SK-N-SH (cell line): Measurements from ENCODE around the gene PCDHA2. TPM values are rescaled to one million over a fixed set of nuclear protein-coding genes. Genes with fewer than 3 reads are reported as not detected.
A peak's percentile ranks its signal among the peaks of the same experiment; 100 is the strongest.

Experiments used
- CTCF ChIA-PET: fragments of 300-600, 350-600 bp; formaldehyde crosslinking; extraction: SDS; loops from one replicate; lab custom pipeline; 2021; lab: Yijun Ruan, JAX
- POLR2A ChIA-PET: fragments of 350-600 bp; sonication (Branson Sonifier 250); formaldehyde crosslinking; extraction: SDS; loops from one replicate; lab custom pipeline; 2020; ENCODE audit warnings: antibody characterized with exemption, inconsistent platforms; lab: Yijun Ruan, JAX
- DNase-seq: peaks from one replicate; pipeline ENCODE4 v3.0.0; 2012
- H2AFZ ChIP-seq: fragments of 200-600 bp; sonication (generic); 2 replicates; pipeline ENCODE4 v1.8.1; 2016; ENCODE audit warnings: antibody characterized with exemption, mild to moderate bottlenecking, low read depth
- H3F3A ChIP-seq: fragments of 200-600 bp; sonication (generic); replicated peaks from 2 replicates; pipeline ENCODE3; 2016; ENCODE audit warnings: antibody characterized with exemption, mild to moderate bottlenecking; ENCODE audit not compliant: insufficient read depth
- H3K27ac ChIP-seq, 2 experiments: fragments of 200-500 bp in 1 of 2; fragments of 200-600 bp in 1 of 2; sonication (Bioruptor generic) in 1 of 2; sonication (generic), shearing (Covaris generic) in 1 of 2; 2 replicates each; pipeline versions ENCODE4 v1.5.1 to v1.6.1; 2014 to 2016; ENCODE audit warnings: low read depth in 2 of 2, inconsistent platforms in 1 of 2, low read length in 1 of 2, mild to moderate bottlenecking in 1 of 2, mixed read lengths in 1 of 2
- H3K27me3 ChIP-seq: fragments of 200-600 bp; sonication (generic), shearing (Covaris generic); 2 replicates; pipeline ENCODE4 v1.6.1; 2016; ENCODE audit warnings: mixed run types; ENCODE audit not compliant: insufficient read depth
- H3K36me3 ChIP-seq, 2 experiments: fragments of 200-500 bp in 1 of 2; fragments of 200-600 bp in 1 of 2; sonication (Bioruptor generic) in 1 of 2; sonication (generic) in 1 of 2; replicated peaks in 1 of 2; 2 replicates each; pipeline versions ENCODE3 to v1.5.1; 2014 to 2016; ENCODE audit warnings: low read length in 1 of 2, mild to moderate bottlenecking in 1 of 2; ENCODE audit not compliant: insufficient read depth in 2 of 2, control insufficient read depth in 1 of 2
- H3K4me1 ChIP-seq, 2 experiments: fragments of 200-500 bp in 1 of 2; fragments of 200-600 bp in 1 of 2; sonication (Bioruptor generic) in 1 of 2; sonication (generic), shearing (Covaris generic) in 1 of 2; 2 replicates each; pipeline versions ENCODE4 v1.5.1 to v1.6.1; 2014 to 2016; ENCODE audit warnings: low read depth in 1 of 2, low read length in 1 of 2, mixed run types in 1 of 2; ENCODE audit not compliant: insufficient read depth in 2 of 2, control insufficient read depth in 1 of 2
- H3K4me2 ChIP-seq: fragments of 200-600 bp; sonication (generic), shearing (Covaris generic); 2 replicates; pipeline ENCODE4 v1.6.1; 2017; ENCODE audit warnings: mixed run types
- H3K4me3 ChIP-seq, 2 experiments: fragments of 200-500 bp in 1 of 2; fragments of 200-600 bp in 1 of 2; sonication (Bioruptor generic) in 1 of 2; sonication (generic), shearing (Covaris generic) in 1 of 2; 2 replicates each; pipeline versions ENCODE4 v1.5.1 to v1.8.1; 2014 to 2016; ENCODE audit warnings: low read depth in 2 of 2, inconsistent platforms in 1 of 2, low read length in 1 of 2, mild to moderate bottlenecking in 1 of 2, mixed read lengths in 1 of 2, moderate library complexity in 1 of 2
- H3K79me2 ChIP-seq: fragments of 200-600 bp; sonication (generic); 2 replicates; pipeline ENCODE4 v1.8.1; 2017; ENCODE audit warnings: mild to moderate bottlenecking; ENCODE audit not compliant: insufficient read depth
- H3K9ac ChIP-seq: fragments of 200-600 bp; sonication (generic); 2 replicates; pipeline ENCODE4 v1.6.1; 2017; ENCODE audit warnings: mixed run types
- H3K9me2 ChIP-seq: fragments of 200-600 bp; sonication (generic); 2 replicates; pipeline ENCODE4 v1.6.1; 2017; ENCODE audit warnings: mixed run types
- H3K9me3 ChIP-seq: fragments of 200-600 bp; sonication (generic); 2 replicates; pipeline ENCODE4 v1.6.1; 2017; ENCODE audit warnings: mixed run types, mild to moderate bottlenecking, moderate library complexity
- H4K20me1 ChIP-seq: fragments of 200-600 bp; sonication (generic); 2 replicates; pipeline ENCODE4 v1.6.1; 2017; ENCODE audit warnings: mild to moderate bottlenecking, mixed run types; ENCODE audit not compliant: insufficient read depth
- EP300 ChIP-seq, 2 experiments: IDR thresholded peaks; 2 replicates each; pipeline versions ENCODE4 v1.4.0 to v1.6.1; 2012; ENCODE audit warnings: borderline replicate concordance in 1 of 2, low read depth in 1 of 2, low read length in 1 of 2
- FOXJ3 ChIP-seq: sonication (generic); formaldehyde crosslinking; IDR thresholded peaks from 2 replicates; pipeline ENCODE4 v1.5.1; 2020; ENCODE audit warnings: mild to moderate bottlenecking, missing genetic modification reagents
- GABPA ChIP-seq: IDR thresholded peaks from 2 replicates; pipeline ENCODE4 v1.4.0; 2012; ENCODE audit warnings: low read depth, mild to moderate bottlenecking
- JUND ChIP-seq: IDR thresholded peaks from 2 replicates; pipeline ENCODE4 v1.4.0; 2012
- MAX ChIP-seq: IDR thresholded peaks from 2 replicates; pipeline ENCODE4 v1.4.0; 2012; ENCODE audit warnings: low read depth
- MEF2A ChIP-seq: IDR thresholded peaks from 2 replicates; pipeline ENCODE4 v1.4.0; 2012; ENCODE audit warnings: low read depth, borderline replicate concordance
- MXI1 ChIP-seq: IDR thresholded peaks from 2 replicates; pipeline ENCODE4 v1.6.1; 2012; ENCODE audit warnings: mild to moderate bottlenecking, low read depth, low read length, improper control_type of control experiment
- NFIC ChIP-seq: IDR thresholded peaks from 2 replicates; pipeline ENCODE4 v1.4.0; 2012; ENCODE audit warnings: borderline replicate concordance
- POLR2AphosphoS5 ChIP-seq: IDR thresholded peaks from 2 replicates; pipeline ENCODE4 v1.6.1; 2012; ENCODE audit warnings: low read depth, low read length
- RAD21 ChIP-seq: IDR thresholded peaks from 2 replicates; pipeline ENCODE4 v1.6.1; 2012; ENCODE audit warnings: mild to moderate bottlenecking, low read length
- RCOR1 ChIP-seq: fragments of 150-350 bp; IDR thresholded peaks from 2 replicates; pipeline ENCODE4 v1.6.1; 2017; ENCODE audit warnings: antibody characterized with exemption, low read length
- REST ChIP-seq: IDR thresholded peaks from 2 replicates; pipeline ENCODE4 v1.6.1; 2012; ENCODE audit warnings: mild to moderate bottlenecking, low read depth, low read length, moderate library complexity
- RFX5 ChIP-seq: IDR thresholded peaks from 2 replicates; pipeline ENCODE4 v1.6.1; 2012; ENCODE audit warnings: mild to moderate bottlenecking, improper control_type of control experiment, low read length
- TAF1 ChIP-seq: IDR thresholded peaks from 2 replicates; pipeline ENCODE4 v1.6.1; 2012; ENCODE audit warnings: low read depth, mild to moderate bottlenecking, low read length, moderate library complexity, borderline replicate concordance
- TCF12 ChIP-seq: IDR thresholded peaks from 2 replicates; pipeline ENCODE4 v1.4.0; 2012
- TEAD4 ChIP-seq: IDR thresholded peaks from 2 replicates; pipeline ENCODE4 v1.4.0; 2012; ENCODE audit warnings: mild to moderate bottlenecking, borderline replicate concordance; ENCODE audit not compliant: insufficient read depth
- USF2 ChIP-seq: fragments of 150-350 bp; IDR thresholded peaks from 2 replicates; pipeline ENCODE4 v1.6.1; 2017; ENCODE audit warnings: antibody characterized with exemption, low read length, low read depth, borderline replicate concordance
- WGBS: methylation state at CpG from one replicate; pipeline ENCODE4 v1.1.6; 2017; ENCODE audit warnings: low lambda C conversion rate; 5-methylcytosine and 5-hydroxymethylcytosine counted together
- polyA plus RNA-seq, 3 experiments: library from polyadenylated mRNA; depleted of rRNA; stranded (reverse); fragments of >200 nt; gene quantifications; 2 replicates each; pipeline ENCODE4 v1.2.3, GENCODE V29; 2012
- TF ChIP-seq, protein P1 (sequence below): IDR thresholded peaks from 2 replicates; pipeline ENCODE4; 2012

The PCDHA2 gene
- polyA plus RNA-seq, 1 of the 3 experiments (the other 2 are of a cell fraction): not detected

DNA sequence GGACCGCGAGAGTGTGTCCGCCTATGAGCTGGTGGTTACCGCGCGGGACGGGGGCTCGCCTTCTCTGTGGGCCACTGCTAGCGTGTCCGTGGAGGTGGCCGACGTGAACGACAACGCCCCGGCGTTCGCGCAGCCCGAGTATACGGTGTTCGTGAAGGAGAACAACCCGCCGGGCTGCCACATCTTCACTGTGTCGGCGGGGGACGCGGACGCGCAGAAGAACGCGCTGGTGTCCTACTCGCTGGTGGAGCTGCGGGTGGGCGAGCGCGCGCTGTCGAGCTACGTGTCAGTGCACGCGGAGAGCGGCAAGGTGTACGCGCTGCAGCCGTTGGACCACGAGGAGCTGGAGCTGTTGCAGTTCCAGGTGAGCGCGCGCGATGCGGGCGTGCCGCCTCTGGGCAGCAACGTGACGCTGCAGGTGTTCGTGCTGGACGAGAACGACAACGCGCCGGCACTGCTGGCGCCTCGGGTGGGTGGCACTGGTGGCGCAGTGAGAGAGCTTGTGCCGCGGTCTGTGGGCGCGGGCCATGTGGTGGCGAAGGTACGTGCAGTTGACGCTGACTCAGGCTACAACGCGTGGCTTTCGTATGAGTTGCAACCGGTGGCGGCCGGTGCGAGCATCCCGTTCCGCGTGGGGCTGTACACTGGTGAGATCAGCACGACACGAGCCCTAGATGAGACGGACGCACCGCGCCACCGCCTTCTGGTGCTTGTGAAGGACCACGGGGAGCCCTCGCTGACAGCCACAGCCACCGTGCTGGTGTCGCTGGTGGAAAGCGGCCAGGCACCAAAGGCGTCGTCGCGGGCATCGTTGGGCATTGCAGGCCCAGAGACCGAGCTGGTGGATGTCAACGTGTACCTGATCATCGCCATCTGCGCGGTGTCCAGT is 41.2 kb downstream of the PCDHA2 start:
- no peak overlapping the region for H2AFZ ChIP-seq
- WGBS: 90% methylated on average over 95 of the region's 103 CpGs
- no peak overlapping the region for H3K4me3 ChIP-seq
- no peaks in the 10 kb centered on the region for H3K79me2 ChIP-seq
- H3K27me3 ChIP-seq: no peaks in the 10 kb centered on the region
- TF ChIP-seq, protein P1, sequence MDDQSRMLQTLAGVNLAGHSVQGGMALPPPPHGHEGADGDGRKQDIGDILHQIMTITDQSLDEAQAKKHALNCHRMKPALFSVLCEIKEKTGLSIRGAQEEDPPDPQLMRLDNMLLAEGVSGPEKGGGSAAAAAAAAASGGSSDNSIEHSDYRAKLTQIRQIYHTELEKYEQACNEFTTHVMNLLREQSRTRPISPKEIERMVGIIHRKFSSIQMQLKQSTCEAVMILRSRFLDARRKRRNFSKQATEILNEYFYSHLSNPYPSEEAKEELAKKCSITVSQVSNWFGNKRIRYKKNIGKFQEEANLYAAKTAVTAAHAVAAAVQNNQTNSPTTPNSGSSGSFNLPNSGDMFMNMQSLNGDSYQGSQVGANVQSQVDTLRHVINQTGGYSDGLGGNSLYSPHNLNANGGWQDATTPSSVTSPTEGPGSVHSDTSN: no peak
- no peak for TF ChIP-seq GABPA
- TF ChIP-seq POLR2AphosphoS5: no peak
- no peak for TF ChIP-seq FOXJ3 (CRISPR knock-in tag)
- no peak for TF ChIP-seq TCF12
- H3K9ac ChIP-seq: no peak overlapping the region
- no peaks in the 10 kb centered on the region for H3F3A ChIP-seq
- H4K20me1 ChIP-seq: no peaks in the 10 kb centered on the region
- no peaks in the 10 kb centered on the region for H3K9me3 ChIP-seq
- no peaks in the 10 kb centered on the region for H3K9me2 ChIP-seq
- POLR2A ChIA-PET: no interaction called here
- DNase-seq: no peak
- no peak overlapping the region for H3K4me2 ChIP-seq
- no peak overlapping the region for H3K27ac ChIP-seq
- CTCF ChIA-PET: interaction anchor here (0.8 kb wide), 1 partner anchor 205 kb away, joined by 5 read pairs; no protein-coding TSS in a partner anchor
- H3K4me1 ChIP-seq: no peaks in the 10 kb centered on the region
- H3K36me3 ChIP-seq: no peaks in the 10 kb centered on the region

GRCh38 chr5:140840978-140841962 is 46.6 kb downstream of the PCDHA2 start, which contains the start of gene PCDHA8:
Gene PCDHA8, plus strand, starts transcription at chr5:140841187. Its CDS starts 135 bp downstream, at chr5:140841322.
- CTCF ChIA-PET: interaction anchor here (0.6 to 4.9 kb wide), 95 partner anchors 9 to 778 kb away, joined by 3 to 189 read pairs (median 5); partner anchors contain the start of genes DIAPH1, PCDHA1, PCDHA10 and PCDHA11
- 13% methylated on average over 47 of the region's 47 CpGs for WGBS
- DNase-seq: peak; percentile 83
- peak; percentile 73 for TF ChIP-seq RFX5
- no peak for TF ChIP-seq TAF1
- TF ChIP-seq GABPA: no peak
- no peak for TF ChIP-seq NFIC
- TF ChIP-seq MEF2A: no peak
- no peak for TF ChIP-seq POLR2AphosphoS5
- peak; percentile 46; the same call in 1 of the 2 replicates for TF ChIP-seq REST
- TF ChIP-seq EP300 (IDR thresholded peaks at IDR 0.05; ENCODE audit: borderline replicate concordance in 1 of 2, low read depth in 1 of 2, low read length in 1 of 2): no peak
- peak; percentile 65 for TF ChIP-seq MXI1
- TF ChIP-seq USF2: no peak
- TF ChIP-seq TEAD4: no peak
- peak; percentile 92 for TF ChIP-seq RAD21
- TF ChIP-seq JUND: no peak
- TF ChIP-seq MAX: no peak
- TF ChIP-seq RCOR1: peak; percentile 43; the same call in 1 of the 2 replicates
- no peak for TF ChIP-seq TCF12

More at GRCh38 chr5:140840978-140841962, 46.6 kb downstream of the PCDHA2 start, which contains the start of gene PCDHA8:
- H3K27me3 ChIP-seq: no peaks in the 10 kb centered on the region
- POLR2A ChIA-PET: interaction anchor here (0.8 to 1.8 kb wide), 7 partner anchors 18 to 210 kb away, joined by 3 to 26 read pairs (median 4); partner anchors contain the start of genes PCDHAC1, PCDHAC2 and PCDHB1
- peak within 1 kb of the TSS; percentile 99 for H2AFZ ChIP-seq
- H3K9me2 ChIP-seq: no peaks in the 10 kb centered on the region
- peak within 1 kb of the TSS; percentile 48; the same call in 1 of the 2 replicates for H3K9ac ChIP-seq
- H3F3A ChIP-seq: no peaks in the 10 kb centered on the region
- H3K9me3 ChIP-seq: no peaks in the 10 kb centered on the region
- no peaks in the 10 kb centered on the region for H3K79me2 ChIP-seq
- H3K4me2 ChIP-seq: peak within 1 kb of the TSS; percentile 97
- no peaks in the 10 kb centered on the region for H4K20me1 ChIP-seq
- H3K27ac ChIP-seq: peak within 1 kb of the TSS in 1 of 2 experiments; percentile 50; a peak in 1 of 4 replicates
- H3K4me1 ChIP-seq: no peaks in the 10 kb centered on the region
- H3K4me3 ChIP-seq: peak within 1 kb of the TSS; percentile 66 to 96
- H3K36me3 ChIP-seq: no peaks in the 10 kb centered on the region
